Chondrocyte (in vitro differentiated cells): ENCODE data around the gene SUN1. TPM values are rescaled to one million over a fixed set of nuclear protein-coding genes. Genes with fewer than 3 reads are reported as not detected.

Source experiments
- DNase-seq: peaks from one replicate; pipeline ENCODE4 v3.0.0; 2021; ENCODE audit warnings: mixed read lengths, low spot score
- H3K27ac Mint-ChIP-seq: one replicate; pipeline ENCODE4 v1.8.0; 2021; ENCODE audit warnings: mild to moderate bottlenecking, moderate library complexity, mixed read lengths; ENCODE audit not compliant: unreplicated experiment
- H3K27me3 Mint-ChIP-seq: 2 replicates; pipeline ENCODE4 v1.8.0; 2021; ENCODE audit warnings: low read depth, mixed read lengths
- H3K36me3 Mint-ChIP-seq: 2 replicates; pipeline ENCODE4 v1.8.0; 2021; ENCODE audit warnings: low read depth, mixed read lengths
- H3K4me1 Mint-ChIP-seq: 2 replicates; pipeline ENCODE4 v1.8.0; 2021; ENCODE audit warnings: low read depth, mild to moderate bottlenecking, mixed read lengths
- H3K4me3 Mint-ChIP-seq: one replicate; pipeline ENCODE4 v1.8.0; 2021; ENCODE audit warnings: mild to moderate bottlenecking, moderate library complexity, mixed read lengths; ENCODE audit not compliant: unreplicated experiment
- H3K9me3 Mint-ChIP-seq: 2 replicates; pipeline ENCODE4 v1.8.0; 2021; ENCODE audit warnings: low read depth, mixed read lengths
- total RNA-seq: library from RNA; stranded (reverse); gene quantifications from 3 replicates; pipeline ENCODE4 v1.2.1, GENCODE V29; 2021
- TF ChIP-seq, protein P1 (sequence below): fragments of 200-600 bp; sonication (generic); IDR thresholded peaks from 2 replicates; pipeline ENCODE4 v1.5.0; 2021; ENCODE audit warnings: antibody characterized with exemption, mild to moderate bottlenecking, moderate library complexity

Gene SUN1
- total RNA-seq, 1 donor from 2014 or later = 134 TPM

DNA sequence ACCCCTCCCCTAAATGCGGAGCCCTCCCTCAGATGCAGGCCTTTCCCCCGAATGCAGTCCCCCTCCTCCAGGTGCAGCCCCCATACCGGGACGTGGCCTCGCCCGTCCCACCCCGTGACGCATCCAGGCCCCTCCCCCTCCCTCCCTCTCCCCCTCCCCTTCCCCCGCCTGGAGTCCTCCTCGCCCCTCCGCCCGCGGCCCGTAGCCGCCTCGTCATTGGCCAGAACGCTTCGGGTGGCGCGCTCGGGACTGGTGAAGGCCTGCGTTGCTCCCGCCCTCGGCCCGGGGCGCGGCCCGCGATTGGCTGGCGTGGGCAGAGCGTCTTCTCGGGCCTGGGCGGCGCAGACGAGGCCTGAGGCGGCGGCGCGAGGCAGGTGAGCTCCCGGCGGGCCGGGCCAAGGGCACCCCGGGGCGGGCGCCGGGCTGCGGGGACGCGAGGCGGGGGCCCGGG, 16.0 kb upstream of the SUN1 start:
- Mint-ChIP-seq H3K9me3 (peaks cover 5% of the 10 kb centered on the region), H3K36me3 (peaks cover 3% of the 10 kb centered on the region), H3K27me3 (no peaks in the 10 kb centered on the region), H3K27ac (peak overlapping the region; percentile 51), H3K4me3 (peak overlapping the region; percentile 69), H3K4me1 (peaks cover 55% of the 10 kb centered on the region)
- DNase-seq = peak; percentile 99
- TF ChIP-seq, protein P1, sequence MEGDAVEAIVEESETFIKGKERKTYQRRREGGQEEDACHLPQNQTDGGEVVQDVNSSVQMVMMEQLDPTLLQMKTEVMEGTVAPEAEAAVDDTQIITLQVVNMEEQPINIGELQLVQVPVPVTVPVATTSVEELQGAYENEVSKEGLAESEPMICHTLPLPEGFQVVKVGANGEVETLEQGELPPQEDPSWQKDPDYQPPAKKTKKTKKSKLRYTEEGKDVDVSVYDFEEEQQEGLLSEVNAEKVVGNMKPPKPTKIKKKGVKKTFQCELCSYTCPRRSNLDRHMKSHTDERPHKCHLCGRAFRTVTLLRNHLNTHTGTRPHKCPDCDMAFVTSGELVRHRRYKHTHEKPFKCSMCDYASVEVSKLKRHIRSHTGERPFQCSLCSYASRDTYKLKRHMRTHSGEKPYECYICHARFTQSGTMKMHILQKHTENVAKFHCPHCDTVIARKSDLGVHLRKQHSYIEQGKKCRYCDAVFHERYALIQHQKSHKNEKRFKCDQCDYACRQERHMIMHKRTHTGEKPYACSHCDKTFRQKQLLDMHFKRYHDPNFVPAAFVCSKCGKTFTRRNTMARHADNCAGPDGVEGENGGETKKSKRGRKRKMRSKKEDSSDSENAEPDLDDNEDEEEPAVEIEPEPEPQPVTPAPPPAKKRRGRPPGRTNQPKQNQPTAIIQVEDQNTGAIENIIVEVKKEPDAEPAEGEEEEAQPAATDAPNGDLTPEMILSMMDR = no peak

DNA sequence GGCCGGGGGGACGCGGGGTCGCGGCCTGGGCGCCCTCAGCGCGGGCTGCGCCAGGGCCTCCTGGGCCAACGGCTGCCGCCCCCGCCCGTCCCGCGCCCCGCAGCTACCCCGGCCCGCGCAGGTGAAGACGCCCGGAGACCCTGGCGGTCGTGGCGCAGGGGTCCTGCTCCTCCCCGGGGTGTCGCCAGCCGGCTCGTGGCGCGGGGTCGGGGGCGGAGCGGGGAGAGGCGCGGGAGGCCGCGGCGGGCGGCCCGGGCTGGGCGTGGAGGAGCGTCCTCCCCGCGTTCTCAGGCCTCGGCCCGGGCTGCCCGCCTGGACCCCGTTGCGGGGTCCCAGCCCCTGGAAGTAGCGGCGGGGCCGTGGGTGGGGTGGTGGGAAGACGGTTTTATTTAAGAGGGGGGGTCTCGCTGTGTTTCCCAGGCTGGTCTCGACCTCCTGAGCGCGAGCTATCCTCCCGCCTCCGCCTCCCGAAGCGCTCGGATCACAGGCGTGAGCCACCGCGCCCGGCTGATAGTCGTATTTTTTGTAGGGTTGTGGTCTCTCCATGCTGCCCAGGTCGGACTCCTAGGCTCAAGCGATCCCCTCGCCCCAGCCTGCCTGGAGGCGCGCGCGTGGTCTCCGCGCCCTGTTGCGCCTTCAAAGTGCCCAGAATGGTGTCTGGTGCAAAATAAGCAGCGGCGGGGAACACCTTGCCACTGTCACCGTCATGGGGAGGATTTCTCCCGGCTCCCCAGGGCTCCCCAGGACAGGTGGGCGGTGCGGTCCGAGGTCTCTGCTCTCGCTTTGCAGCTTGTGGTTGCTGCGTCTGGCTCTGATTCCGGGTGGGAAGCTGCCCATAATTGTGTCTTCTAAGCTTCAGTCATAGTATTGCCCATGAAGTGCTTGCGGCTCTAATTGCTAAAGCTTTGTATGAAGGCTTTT, 15.3 kb upstream of the SUN1 start:
- peak overlapping the region; percentile 80 for H3K4me3 Mint-ChIP-seq
- H3K4me1 Mint-ChIP-seq = peaks cover 56% of the 10 kb centered on the region
- DNase-seq = peak; percentile 84
- H3K9me3 Mint-ChIP-seq = peaks cover 5% of the 10 kb centered on the region
- no peaks in the 10 kb centered on the region for H3K27me3 Mint-ChIP-seq
- peak overlapping the region; percentile 80 for H3K27ac Mint-ChIP-seq
- peaks cover 3% of the 10 kb centered on the region for H3K36me3 Mint-ChIP-seq
- TF ChIP-seq, protein P1 = no peak

DNA sequence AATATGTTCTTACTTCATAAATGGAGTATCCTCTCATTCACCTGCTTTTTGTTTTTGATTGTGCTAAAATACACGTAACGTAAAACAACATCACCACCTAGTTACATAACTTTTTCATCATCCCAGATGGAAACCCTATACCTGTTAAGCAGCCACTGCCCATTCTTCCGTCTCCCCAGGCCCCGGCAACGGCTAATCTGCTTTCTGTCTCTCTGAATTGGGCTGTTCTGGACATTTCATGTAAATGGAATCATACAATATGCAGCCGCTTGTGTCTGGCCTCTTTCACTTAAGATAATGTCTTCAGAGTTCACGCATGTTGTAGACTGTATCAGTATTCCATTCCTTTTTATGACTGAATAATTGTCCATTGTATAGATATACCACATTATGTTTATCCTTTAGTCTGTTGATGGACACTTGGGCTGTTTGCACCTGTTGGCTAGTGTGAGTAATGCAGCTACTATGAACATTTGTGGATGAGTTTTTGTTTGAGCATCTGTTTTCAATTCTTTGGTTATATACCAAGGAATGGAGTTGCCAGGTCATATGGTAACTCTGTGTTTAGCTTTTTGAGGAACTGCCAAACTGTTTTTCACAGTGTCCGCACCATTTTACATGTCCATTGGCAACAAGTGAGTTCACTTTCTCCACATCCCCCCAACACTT, 14.1 kb upstream of the SUN1 start:
- Mint-ChIP-seq H3K27me3 (no peaks in the 10 kb centered on the region), H3K4me3 (peak overlapping the region; percentile 80), H3K27ac (peak overlapping the region; percentile 80), H3K9me3 (peaks cover 5% of the 10 kb centered on the region), H3K36me3 (peaks cover 4% of the 10 kb centered on the region), H3K4me1 (peaks cover 55% of the 10 kb centered on the region)
- TF ChIP-seq, protein P1 = peak; percentile 65
- DNase-seq = no peak

DNA sequence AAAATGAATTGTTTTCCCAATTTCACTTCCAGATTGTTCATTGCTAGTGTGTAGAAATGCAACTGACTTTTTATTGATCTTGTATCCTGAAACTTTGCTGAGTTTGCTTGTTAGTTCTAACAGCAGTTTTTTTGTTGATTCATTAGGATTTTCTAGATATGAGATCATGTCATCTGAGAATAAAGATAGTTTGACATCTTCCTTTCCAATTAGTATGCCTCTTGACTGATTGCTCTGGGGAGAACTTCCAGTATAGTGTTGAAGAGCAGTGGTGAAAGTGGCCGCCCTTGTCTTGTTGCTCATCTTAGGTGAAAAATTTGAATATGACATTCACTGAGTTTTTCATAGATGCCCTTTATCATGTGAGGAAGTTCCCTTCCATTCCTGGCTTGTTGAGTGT, 11.9 kb upstream of the SUN1 start:
- Mint-ChIP-seq H3K27ac (no peak overlapping the region), H3K4me1 (peaks cover 62% of the 10 kb centered on the region), H3K4me3 (no peak overlapping the region), H3K36me3 (peaks cover 6% of the 10 kb centered on the region), H3K27me3 (no peaks in the 10 kb centered on the region), H3K9me3 (peaks cover 5% of the 10 kb centered on the region)
- no peak for DNase-seq
- TF ChIP-seq, protein P1 = no peak

DNA sequence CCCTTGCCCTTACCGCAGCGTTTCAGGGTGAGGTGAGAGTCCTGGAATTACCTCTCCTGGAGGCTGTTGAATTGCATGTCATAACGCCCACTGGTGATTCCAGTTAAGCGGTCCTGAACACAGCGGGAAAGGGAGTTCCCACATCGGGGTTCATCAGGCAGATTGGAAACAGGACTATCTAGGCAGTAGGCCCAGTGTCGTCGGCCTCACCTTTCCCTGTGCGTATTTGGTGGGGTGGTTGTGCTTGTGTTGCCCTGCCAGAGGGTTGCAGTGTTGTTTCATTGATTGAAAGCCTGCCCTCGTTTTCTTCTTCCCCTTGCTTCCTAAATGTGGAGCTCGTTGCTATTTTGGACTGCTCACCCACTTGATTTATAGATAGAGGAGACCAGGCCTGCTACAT, 10.6 kb upstream of the SUN1 start:
- peaks cover 8% of the 10 kb centered on the region for H3K36me3 Mint-ChIP-seq
- no peak overlapping the region for H3K4me3 Mint-ChIP-seq
- no peaks in the 10 kb centered on the region for H3K27me3 Mint-ChIP-seq
- H3K4me1 Mint-ChIP-seq = peaks cover 72% of the 10 kb centered on the region
- H3K27ac Mint-ChIP-seq = no peak overlapping the region
- H3K9me3 Mint-ChIP-seq = peaks cover 5% of the 10 kb centered on the region
- peak; percentile 10 for DNase-seq
- TF ChIP-seq, protein P1 = no peak
